Esophagus squamous epithelium (tissue), 5 donors: ENCODE data around the gene LRR1. TPM values are rescaled to one million over a fixed set of nuclear protein-coding genes. Genes with fewer than 3 reads are reported as not detected.

Source experiments
- DNase-seq: peaks from one replicate; lab custom pipeline; 2025; lab: John Stamatoyannopoulos, UW
- H3K27ac ChIP-seq, 4 donors: fragments of 200-600 bp; sonication (generic); one replicate each; pipeline ENCODE4 v1.5.1; 2016 to 2019; ENCODE audit warnings: mild to moderate bottlenecking in 1 of 4
- H3K27me3 ChIP-seq, 4 donors: fragments of 200-600 bp; sonication (generic); 1 replicate in 3 of 4; 2 replicates in 1 of 4; pipeline versions ENCODE4 v1.5.1 to v1.6.0; 2017 to 2021; ENCODE audit warnings: antibody characterized with exemption in 1 of 4
- H3K36me3 ChIP-seq, 3 donors: fragments of 200-600 bp; sonication (generic); one replicate each; pipeline ENCODE4 v1.5.1; 2016 to 2019
- H3K4me1 ChIP-seq, 3 donors: fragments of 200-600 bp; sonication (generic); one replicate each; pipeline ENCODE4 v1.5.1; 2017 to 2019
- H3K4me3 ChIP-seq, 4 donors: fragments of 200-600 bp; sonication (generic); 1 replicate in 3 of 4; 2 replicates in 1 of 4; pipeline ENCODE4 v1.5.1; 2016 to 2019; ENCODE audit warnings: mild to moderate bottlenecking in 2 of 4, moderate library complexity in 1 of 4
- H3K9me3 ChIP-seq, 3 donors: fragments of 200-600 bp; sonication (generic); one replicate each; pipeline ENCODE4 v1.5.1; 2016 to 2019
- CTCF ChIP-seq, 6 experiments: fragments of 450-650 bp in 4 of 6; fragments of 200-600 bp in 2 of 6; sonication (generic) in 2 of 6; IDR thresholded peaks; one replicate each; pipeline ENCODE4 v1.5.1; 2016 to 2019; ENCODE audit warnings: antibody characterized with exemption in 6 of 6, mild to moderate bottlenecking in 4 of 6, moderate library complexity in 4 of 6
- POLR2A ChIP-seq, 4 donors: fragments of 450-650 bp; IDR thresholded peaks; one replicate each; pipeline ENCODE4 v1.6.1; 2017; ENCODE audit warnings: antibody characterized with exemption in 4 of 4, mild to moderate bottlenecking in 4 of 4, moderate library complexity in 3 of 4
- WGBS, 2 donors: methylation state at CpG; one replicate each; pipeline ENCODE4 v1.1.5; 2018; 5-methylcytosine and 5-hydroxymethylcytosine counted together
- intact Hi-C: fragments of 100-400 bp; cut with DNase I; formaldehyde crosslinking; loops from one replicate; pipeline ENCODE4 v1.15.0; 2022
- total RNA-seq, 4 donors: library from RNA; depleted of rRNA; stranded (reverse); fragments of >200 nt; gene quantifications; one replicate each; pipeline ENCODE4 v1.1.0, GENCODE V29; 2016
- donor health status: DM: yes; HTN: yes; CAD: no.

Gene LRR1
- total RNA-seq, 4 donors from 2014 or later = 5.5 to 19.8 (median 12.8) TPM

GRCh38 chr14:49634547-49635334, 36.0 kb downstream of the LRR1 start, which contains the start of gene DNAAF2:
Gene DNAAF2, minus strand, starts transcription at chr14:49635244. Its CDS starts 95 bp downstream, at chr14:49635149.
- Histone ChIP-seq H3K4me1 (peaks cover 8 to 53% (median 32%) of the 10 kb centered on the region in 3 donors), H3K27ac (peak within 1 kb of the TSS; percentile 94 to 99 (median 98)), H3K4me3 (peak within 1 kb of the TSS; percentile 90 to 99 (median 94)), H3K27me3 (no peaks in the 10 kb centered on the region), H3K9me3 (no peaks in the 10 kb centered on the region), H3K36me3 (peaks cover 0 to 28% (median 0%) of the 10 kb centered on the region in 3 donors)
- intact Hi-C loops = loop anchor here (5.0 kb wide), 1 partner anchor 133 kb away; the partner anchor contains the start of gene KLHDC2
- 0% methylated on average over 2 of the region's 80 CpGs; no CpG with 5 or more reads in 1 of the 2 donors for WGBS, 2 donors
- DNase-seq = peak; percentile 14
- no peak for TF ChIP-seq POLR2A (IDR thresholded peaks at IDR 0.05)
- TF ChIP-seq CTCF (IDR thresholded peaks at IDR 0.05) = no peak

- no peaks in the 10 kb centered on the region for H3K9me3 ChIP-seq
- TF ChIP-seq CTCF (IDR thresholded peaks at IDR 0.05) (no peak), POLR2A (IDR thresholded peaks at IDR 0.05) (no peak)
- H3K4me3 ChIP-seq = no peak overlapping the region
- peak overlapping the region in 1 of 4 donors; percentile 14 for H3K27ac ChIP-seq
- no peak for DNase-seq
- peaks cover 0 to 28% (median 0%) of the 10 kb centered on the region in 3 donors for H3K36me3 ChIP-seq
- WGBS, 2 donors = 79 to 96% methylated on average over 1 of the region's 1 CpG
- peaks cover 3 to 60% (median 20%) of the 10 kb centered on the region in 3 donors for H3K4me1 ChIP-seq
- intact Hi-C loops = no loop called here
- H3K27me3 ChIP-seq = no peaks in the 10 kb centered on the region
Observed at GRCh38 chr14:49636866-49637265, 38.1 kb downstream of the LRR1 start.

GRCh38 chr14:49637534-49638078, 38.9 kb downstream of the LRR1 start:
- intact Hi-C loops = no loop called here
- TF ChIP-seq CTCF (IDR thresholded peaks at IDR 0.05) (no peak), POLR2A (IDR thresholded peaks at IDR 0.05) (no peak)
- Histone ChIP-seq H3K4me1 (peaks cover 3 to 55% (median 14%) of the 10 kb centered on the region in 3 donors), H3K27ac (no peak overlapping the region), H3K4me3 (no peak overlapping the region), H3K36me3 (peaks cover 0 to 28% (median 0%) of the 10 kb centered on the region in 3 donors), H3K27me3 (no peaks in the 10 kb centered on the region), H3K9me3 (no peaks in the 10 kb centered on the region)
- WGBS, 2 donors = 79% methylated on average over 3 of the region's 3 CpGs
- DNase-seq = no peak

GRCh38 chr14:49640540-49641417, 42.0 kb downstream of the LRR1 start:
- peak overlapping the region in 1 of 4 donors; percentile 19 for H3K27ac ChIP-seq
- H3K27me3 ChIP-seq = no peaks in the 10 kb centered on the region
- DNase-seq = no peak
- peaks cover 3 to 38% (median 14%) of the 10 kb centered on the region in 3 donors for H3K4me1 ChIP-seq
- H3K9me3 ChIP-seq = no peaks in the 10 kb centered on the region
- 85 to 92% methylated on average over 7 of the region's 7 CpGs for WGBS, 2 donors
- TF ChIP-seq CTCF (IDR thresholded peaks at IDR 0.05) (no peak), POLR2A (IDR thresholded peaks at IDR 0.05) (no peak)
- H3K4me3 ChIP-seq = no peak overlapping the region
- peaks cover 0 to 28% (median 0%) of the 10 kb centered on the region in 3 donors for H3K36me3 ChIP-seq
- intact Hi-C loops = no loop called here
